ENCODE data around the gene CEP152.
A peak's percentile ranks its signal among the peaks of the same experiment; 100 is the strongest.

The CEP152 gene

DNA sequence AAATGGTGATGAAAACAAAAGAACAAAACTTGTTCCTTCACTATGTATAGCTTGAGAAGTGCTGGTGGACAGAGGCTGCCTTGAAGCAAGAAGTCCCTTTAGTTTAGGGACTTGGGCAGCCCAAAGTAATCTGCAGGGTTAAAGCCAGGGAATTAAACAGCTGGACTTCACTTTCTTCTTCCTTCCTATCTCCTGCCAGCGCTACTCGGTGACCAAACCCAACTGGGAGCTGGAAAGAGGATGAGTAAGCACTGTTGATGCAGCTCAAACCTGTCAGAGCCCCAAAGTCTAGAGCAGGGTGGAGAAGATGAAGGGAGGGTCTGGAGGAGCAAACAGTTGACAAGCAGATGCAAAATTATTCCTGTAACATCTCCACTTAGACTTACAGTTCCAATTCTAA is 92.2 kb downstream of the CEP152 start:
- TF ChIP-seq, protein P1, sequence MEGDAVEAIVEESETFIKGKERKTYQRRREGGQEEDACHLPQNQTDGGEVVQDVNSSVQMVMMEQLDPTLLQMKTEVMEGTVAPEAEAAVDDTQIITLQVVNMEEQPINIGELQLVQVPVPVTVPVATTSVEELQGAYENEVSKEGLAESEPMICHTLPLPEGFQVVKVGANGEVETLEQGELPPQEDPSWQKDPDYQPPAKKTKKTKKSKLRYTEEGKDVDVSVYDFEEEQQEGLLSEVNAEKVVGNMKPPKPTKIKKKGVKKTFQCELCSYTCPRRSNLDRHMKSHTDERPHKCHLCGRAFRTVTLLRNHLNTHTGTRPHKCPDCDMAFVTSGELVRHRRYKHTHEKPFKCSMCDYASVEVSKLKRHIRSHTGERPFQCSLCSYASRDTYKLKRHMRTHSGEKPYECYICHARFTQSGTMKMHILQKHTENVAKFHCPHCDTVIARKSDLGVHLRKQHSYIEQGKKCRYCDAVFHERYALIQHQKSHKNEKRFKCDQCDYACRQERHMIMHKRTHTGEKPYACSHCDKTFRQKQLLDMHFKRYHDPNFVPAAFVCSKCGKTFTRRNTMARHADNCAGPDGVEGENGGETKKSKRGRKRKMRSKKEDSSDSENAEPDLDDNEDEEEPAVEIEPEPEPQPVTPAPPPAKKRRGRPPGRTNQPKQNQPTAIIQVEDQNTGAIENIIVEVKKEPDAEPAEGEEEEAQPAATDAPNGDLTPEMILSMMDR (IDR thresholded peaks at IDR 0.05; ENCODE audit: low read depth, low read length), result no peak
- H3K4me3 ChIP-seq (replicated peaks in 1 of 2; ENCODE audit: low read depth in 2 of 2, low read length in 2 of 2), result no peak overlapping the region
- DNase-seq (ENCODE audit: low read depth in 2 of 2), result peak; percentile 41 to 68

DNA sequence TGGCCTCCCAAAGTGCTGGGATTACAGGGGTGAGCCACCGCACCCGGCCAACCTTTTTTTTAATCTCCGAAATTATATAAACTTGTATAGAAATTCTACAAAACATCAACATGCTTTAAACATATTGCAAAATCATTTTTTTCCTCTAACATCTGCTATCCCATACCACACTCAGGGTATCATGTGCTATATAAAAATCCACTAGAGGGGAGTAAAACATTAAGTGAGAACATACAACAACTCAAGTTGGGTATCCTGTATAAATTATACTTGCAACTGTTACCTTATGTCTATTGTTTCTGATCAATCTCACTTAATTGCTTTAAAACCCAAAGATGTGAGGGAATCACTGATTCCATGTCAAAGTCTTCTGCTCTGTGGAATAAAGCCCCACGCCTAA is 93.4 kb downstream of the CEP152 start:
- DNase-seq (ENCODE audit: low read depth in 2 of 2), result peak; percentile 48 to 61
- H3K4me3 ChIP-seq (replicated peaks in 1 of 2; ENCODE audit: low read depth in 2 of 2, low read length in 2 of 2), result no peak overlapping the region
- TF ChIP-seq, protein P1 (IDR thresholded peaks at IDR 0.05; ENCODE audit: low read depth, low read length), result peak; percentile 25

DNA sequence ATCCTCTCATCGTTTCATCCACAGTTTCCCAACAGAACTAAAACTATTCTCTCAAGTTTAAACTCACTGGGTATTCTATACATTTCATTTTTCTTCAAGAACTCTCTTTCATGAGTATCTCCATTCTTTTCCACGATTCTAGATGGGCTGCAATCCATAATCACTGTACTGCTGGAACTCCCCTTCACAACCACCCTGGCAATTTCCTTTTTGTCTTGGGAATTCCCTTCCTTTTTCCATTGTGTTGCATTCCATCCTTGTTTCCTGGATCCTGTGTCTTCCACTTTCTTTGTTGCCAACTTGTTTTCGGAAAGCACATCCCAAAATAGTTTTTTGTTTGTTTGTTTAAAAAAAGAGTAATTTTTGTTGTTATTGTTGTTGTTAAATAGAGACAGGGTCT is 98.3 kb downstream of the CEP152 start:
- TF ChIP-seq, protein P1 (IDR thresholded peaks at IDR 0.05; ENCODE audit: low read depth, low read length), result no peak
- H3K4me3 ChIP-seq (replicated peaks in 1 of 2; ENCODE audit: low read depth in 2 of 2, low read length in 2 of 2), result no peak overlapping the region
- no peak for DNase-seq (ENCODE audit: low read depth in 2 of 2)

DNA sequence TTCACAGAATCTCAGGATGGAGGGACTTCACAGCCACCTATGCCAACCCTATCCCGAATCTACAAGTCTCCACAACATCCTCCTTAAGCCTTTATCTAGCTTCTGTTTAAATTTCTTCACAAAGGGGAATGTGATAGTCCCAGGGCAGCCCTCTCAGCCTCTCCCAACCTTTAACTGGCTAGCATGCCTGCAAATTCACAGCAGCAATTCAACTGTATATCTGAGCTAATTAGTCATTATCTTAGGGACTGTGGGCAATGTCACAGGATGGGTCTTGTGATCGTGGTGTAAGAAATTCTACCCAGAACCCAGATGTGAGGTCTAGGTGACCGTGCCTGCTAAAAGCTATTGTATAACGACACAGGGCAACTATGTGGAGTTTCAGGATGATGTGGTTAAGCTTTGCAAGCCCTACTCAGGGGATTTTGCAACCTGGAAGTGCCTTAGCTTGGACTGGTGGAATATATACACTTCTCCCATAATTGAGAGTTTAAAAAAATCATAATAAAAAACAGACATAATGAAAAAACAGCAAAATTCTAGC is 99.8 kb downstream of the CEP152 start:
- TF ChIP-seq, protein P1 (IDR thresholded peaks at IDR 0.05; ENCODE audit: low read depth, low read length), result no peak
- peak in 1 of 2 donors; percentile 37 for DNase-seq (ENCODE audit: low read depth in 2 of 2)
- no peak overlapping the region for H3K4me3 ChIP-seq (replicated peaks in 1 of 2; ENCODE audit: low read depth in 2 of 2, low read length in 2 of 2)

DNA sequence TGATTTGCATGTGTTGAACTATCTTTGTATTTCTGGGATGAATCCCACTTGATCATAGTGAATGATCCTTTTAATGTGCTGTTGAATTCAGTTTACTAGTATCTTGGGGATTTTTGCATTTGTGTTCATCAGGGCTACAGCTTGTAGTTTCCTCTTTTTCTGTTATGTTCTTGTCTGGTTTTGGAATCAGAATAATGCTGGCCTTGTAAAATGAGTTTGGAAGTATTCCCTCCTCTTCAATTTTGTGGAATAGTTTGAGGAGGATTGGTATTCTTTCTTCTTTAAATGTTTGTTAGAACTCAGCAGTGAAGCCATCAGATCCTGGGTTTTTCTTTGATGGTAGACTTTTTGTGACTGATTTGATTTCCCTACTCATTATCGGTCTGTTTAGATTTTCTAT is 102.2 kb downstream of the CEP152 start:
- TF ChIP-seq, protein P1 (IDR thresholded peaks at IDR 0.05; ENCODE audit: low read depth, low read length), result no peak
- no peak for DNase-seq (ENCODE audit: low read depth in 2 of 2)
- no peak overlapping the region for H3K4me3 ChIP-seq (replicated peaks in 1 of 2; ENCODE audit: low read depth in 2 of 2, low read length in 2 of 2)

DNA sequence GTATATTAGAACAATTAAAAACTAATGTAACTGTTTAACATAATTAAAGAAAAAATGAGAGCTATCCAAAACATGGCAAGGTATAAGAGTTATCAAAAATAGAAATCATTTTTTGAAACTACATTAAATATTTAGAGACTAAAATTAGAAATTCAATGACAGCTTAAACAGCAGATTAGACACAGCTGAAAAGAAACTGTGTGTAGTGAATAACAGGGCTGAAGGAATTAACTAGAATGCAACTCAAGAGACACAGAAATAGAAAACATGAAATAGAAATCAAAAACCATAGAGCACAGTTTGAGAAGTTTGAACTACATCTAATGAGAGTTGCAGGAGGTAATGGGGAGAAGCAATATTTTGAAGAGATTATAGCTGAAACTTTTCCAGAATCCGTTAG is 105.5 kb downstream of the CEP152 start:
- DNase-seq (ENCODE audit: low read depth in 2 of 2), result no peak
- TF ChIP-seq, protein P1 (IDR thresholded peaks at IDR 0.05; ENCODE audit: low read depth, low read length), result no peak
- no peak overlapping the region for H3K4me3 ChIP-seq (replicated peaks in 1 of 2; ENCODE audit: low read depth in 2 of 2, low read length in 2 of 2)

DNA sequence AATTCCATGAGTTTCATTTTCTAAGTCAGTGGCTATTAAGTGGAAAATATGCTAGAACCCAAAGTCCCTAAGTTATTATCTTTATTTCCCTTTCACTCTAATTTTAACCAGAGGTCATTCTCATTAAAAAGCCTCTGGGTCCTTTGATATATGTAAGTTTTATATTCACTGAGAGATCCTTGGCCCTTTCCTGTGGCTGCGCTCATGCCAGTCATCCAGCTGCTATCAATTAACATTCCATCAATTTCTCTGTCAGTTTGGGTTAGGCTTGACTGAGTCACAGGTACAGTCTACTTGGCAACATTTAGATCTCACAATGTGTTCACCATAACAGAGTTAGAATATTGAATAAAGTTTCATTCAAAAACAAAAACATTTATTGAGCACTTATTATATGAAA is 107.3 kb downstream of the CEP152 start:
- TF ChIP-seq, protein P1 (IDR thresholded peaks at IDR 0.05; ENCODE audit: low read depth, low read length), result no peak
- no peak overlapping the region for H3K4me3 ChIP-seq (replicated peaks in 1 of 2; ENCODE audit: low read depth in 2 of 2, low read length in 2 of 2)
- peak; percentile 18 to 73 for DNase-seq (ENCODE audit: low read depth in 2 of 2)

Measured in cardiac fibroblast (primary cell).